SK-N-SH (cell line): ENCODE data around the gene NPAS3. TPM values are rescaled to one million over a fixed set of nuclear protein-coding genes. Genes with fewer than 3 reads are reported as not detected.

ENCODE experiments used
- CTCF ChIA-PET: fragments of 300-600, 350-600 bp; formaldehyde crosslinking; extraction: SDS; loops from one replicate; lab custom pipeline; 2021; lab: Yijun Ruan, JAX
- POLR2A ChIA-PET: fragments of 350-600 bp; sonication (Branson Sonifier 250); formaldehyde crosslinking; extraction: SDS; loops from one replicate; lab custom pipeline; 2020; ENCODE audit warnings: antibody characterized with exemption, inconsistent platforms; lab: Yijun Ruan, JAX
- DNase-seq: peaks from one replicate; pipeline ENCODE4 v3.0.0; 2012
- H2AFZ ChIP-seq: fragments of 200-600 bp; sonication (generic); 2 replicates; pipeline ENCODE4 v1.8.1; 2016; ENCODE audit warnings: antibody characterized with exemption, mild to moderate bottlenecking, low read depth
- H3F3A ChIP-seq: fragments of 200-600 bp; sonication (generic); replicated peaks from 2 replicates; pipeline ENCODE3; 2016; ENCODE audit warnings: antibody characterized with exemption, mild to moderate bottlenecking; ENCODE audit not compliant: insufficient read depth
- H3K27ac ChIP-seq, 2 experiments: fragments of 200-500 bp in 1 of 2; fragments of 200-600 bp in 1 of 2; sonication (Bioruptor generic) in 1 of 2; sonication (generic), shearing (Covaris generic) in 1 of 2; 2 replicates each; pipeline versions ENCODE4 v1.5.1 to v1.6.1; 2014 to 2016; ENCODE audit warnings: low read depth in 2 of 2, inconsistent platforms in 1 of 2, low read length in 1 of 2, mild to moderate bottlenecking in 1 of 2, mixed read lengths in 1 of 2
- H3K27me3 ChIP-seq: fragments of 200-600 bp; sonication (generic), shearing (Covaris generic); 2 replicates; pipeline ENCODE4 v1.6.1; 2016; ENCODE audit warnings: mixed run types; ENCODE audit not compliant: insufficient read depth
- H3K36me3 ChIP-seq, 2 experiments: fragments of 200-500 bp in 1 of 2; fragments of 200-600 bp in 1 of 2; sonication (Bioruptor generic) in 1 of 2; sonication (generic) in 1 of 2; replicated peaks in 1 of 2; 2 replicates each; pipeline versions ENCODE3 to v1.5.1; 2014 to 2016; ENCODE audit warnings: low read length in 1 of 2, mild to moderate bottlenecking in 1 of 2; ENCODE audit not compliant: insufficient read depth in 2 of 2, control insufficient read depth in 1 of 2
- H3K4me1 ChIP-seq, 2 experiments: fragments of 200-500 bp in 1 of 2; fragments of 200-600 bp in 1 of 2; sonication (Bioruptor generic) in 1 of 2; sonication (generic), shearing (Covaris generic) in 1 of 2; 2 replicates each; pipeline versions ENCODE4 v1.5.1 to v1.6.1; 2014 to 2016; ENCODE audit warnings: low read depth in 1 of 2, low read length in 1 of 2, mixed run types in 1 of 2; ENCODE audit not compliant: insufficient read depth in 2 of 2, control insufficient read depth in 1 of 2
- H3K4me2 ChIP-seq: fragments of 200-600 bp; sonication (generic), shearing (Covaris generic); 2 replicates; pipeline ENCODE4 v1.6.1; 2017; ENCODE audit warnings: mixed run types
- H3K4me3 ChIP-seq, 2 experiments: fragments of 200-500 bp in 1 of 2; fragments of 200-600 bp in 1 of 2; sonication (Bioruptor generic) in 1 of 2; sonication (generic), shearing (Covaris generic) in 1 of 2; 2 replicates each; pipeline versions ENCODE4 v1.5.1 to v1.8.1; 2014 to 2016; ENCODE audit warnings: low read depth in 2 of 2, inconsistent platforms in 1 of 2, low read length in 1 of 2, mild to moderate bottlenecking in 1 of 2, mixed read lengths in 1 of 2, moderate library complexity in 1 of 2
- H3K79me2 ChIP-seq: fragments of 200-600 bp; sonication (generic); 2 replicates; pipeline ENCODE4 v1.8.1; 2017; ENCODE audit warnings: mild to moderate bottlenecking; ENCODE audit not compliant: insufficient read depth
- H3K9ac ChIP-seq: fragments of 200-600 bp; sonication (generic); 2 replicates; pipeline ENCODE4 v1.6.1; 2017; ENCODE audit warnings: mixed run types
- H3K9me2 ChIP-seq: fragments of 200-600 bp; sonication (generic); 2 replicates; pipeline ENCODE4 v1.6.1; 2017; ENCODE audit warnings: mixed run types
- H3K9me3 ChIP-seq: fragments of 200-600 bp; sonication (generic); 2 replicates; pipeline ENCODE4 v1.6.1; 2017; ENCODE audit warnings: mixed run types, mild to moderate bottlenecking, moderate library complexity
- H4K20me1 ChIP-seq: fragments of 200-600 bp; sonication (generic); 2 replicates; pipeline ENCODE4 v1.6.1; 2017; ENCODE audit warnings: mild to moderate bottlenecking, mixed run types; ENCODE audit not compliant: insufficient read depth
- ELF1 ChIP-seq: IDR thresholded peaks from 2 replicates; pipeline ENCODE4 v1.4.0; 2012
- FOSL2 ChIP-seq: IDR thresholded peaks from 2 replicates; pipeline ENCODE4 v1.4.0; 2012; ENCODE audit warnings: low read depth, mild to moderate bottlenecking, moderate library complexity, borderline replicate concordance
- FOXM1 ChIP-seq: IDR thresholded peaks from 2 replicates; pipeline ENCODE4 v1.4.0; 2012; ENCODE audit warnings: low read depth, mild to moderate bottlenecking
- GATA2 ChIP-seq: sonication (generic); formaldehyde crosslinking; IDR thresholded peaks from 2 replicates; pipeline ENCODE4 v1.5.0; 2020; ENCODE audit warnings: mild to moderate bottlenecking, missing genetic modification reagents
- MEF2A ChIP-seq: IDR thresholded peaks from 2 replicates; pipeline ENCODE4 v1.4.0; 2012; ENCODE audit warnings: low read depth, borderline replicate concordance
- NFIC ChIP-seq: IDR thresholded peaks from 2 replicates; pipeline ENCODE4 v1.4.0; 2012; ENCODE audit warnings: borderline replicate concordance
- PBX3 ChIP-seq: IDR thresholded peaks from 2 replicates; pipeline ENCODE4; 2012
- POLR2AphosphoS5 ChIP-seq: IDR thresholded peaks from 2 replicates; pipeline ENCODE4 v1.6.1; 2012; ENCODE audit warnings: low read depth, low read length
- RAD21 ChIP-seq: IDR thresholded peaks from 2 replicates; pipeline ENCODE4 v1.6.1; 2012; ENCODE audit warnings: mild to moderate bottlenecking, low read length
- RCOR1 ChIP-seq: fragments of 150-350 bp; IDR thresholded peaks from 2 replicates; pipeline ENCODE4 v1.6.1; 2017; ENCODE audit warnings: antibody characterized with exemption, low read length
- RFX5 ChIP-seq: IDR thresholded peaks from 2 replicates; pipeline ENCODE4 v1.6.1; 2012; ENCODE audit warnings: mild to moderate bottlenecking, improper control_type of control experiment, low read length
- RXRA ChIP-seq: IDR thresholded peaks from 2 replicates; pipeline ENCODE4 v1.4.0; 2012; ENCODE audit warnings: low read depth, mild to moderate bottlenecking, borderline replicate concordance
- TAF1 ChIP-seq: IDR thresholded peaks from 2 replicates; pipeline ENCODE4 v1.6.1; 2012; ENCODE audit warnings: low read depth, mild to moderate bottlenecking, low read length, moderate library complexity, borderline replicate concordance
- TCF12 ChIP-seq: IDR thresholded peaks from 2 replicates; pipeline ENCODE4 v1.4.0; 2012
- WGBS: methylation state at CpG from one replicate; pipeline ENCODE4 v1.1.6; 2017; ENCODE audit warnings: low lambda C conversion rate; 5-methylcytosine and 5-hydroxymethylcytosine counted together
- polyA plus RNA-seq, 3 experiments: library from polyadenylated mRNA; depleted of rRNA; stranded (reverse); fragments of >200 nt; gene quantifications; 2 replicates each; pipeline ENCODE4 v1.2.3, GENCODE V29; 2012
- TF ChIP-seq, protein P1 (sequence below): fragments of 150-350 bp; IDR thresholded peaks from 2 replicates; pipeline ENCODE4 v1.6.1; 2017; ENCODE audit warnings: antibody characterized with exemption, low read length, low read depth, borderline replicate concordance
- TF ChIP-seq, protein P2 (sequence below): fragments of 150-350 bp; IDR thresholded peaks from 2 replicates; pipeline ENCODE4 v1.6.1; 2016; ENCODE audit warnings: mild to moderate bottlenecking, low read depth, low read length
- TF ChIP-seq, protein P3 (sequence below): fragments of 200-600 bp; sonication (generic); IDR thresholded peaks from 2 replicates; pipeline ENCODE4 v1.6.1; 2017; ENCODE audit warnings: antibody characterized with exemption, mild to moderate bottlenecking, moderate library complexity

Gene NPAS3
- polyA plus RNA-seq, 1 of the 3 experiments (the other 2 are of a cell fraction): 4.3 TPM

DNA sequence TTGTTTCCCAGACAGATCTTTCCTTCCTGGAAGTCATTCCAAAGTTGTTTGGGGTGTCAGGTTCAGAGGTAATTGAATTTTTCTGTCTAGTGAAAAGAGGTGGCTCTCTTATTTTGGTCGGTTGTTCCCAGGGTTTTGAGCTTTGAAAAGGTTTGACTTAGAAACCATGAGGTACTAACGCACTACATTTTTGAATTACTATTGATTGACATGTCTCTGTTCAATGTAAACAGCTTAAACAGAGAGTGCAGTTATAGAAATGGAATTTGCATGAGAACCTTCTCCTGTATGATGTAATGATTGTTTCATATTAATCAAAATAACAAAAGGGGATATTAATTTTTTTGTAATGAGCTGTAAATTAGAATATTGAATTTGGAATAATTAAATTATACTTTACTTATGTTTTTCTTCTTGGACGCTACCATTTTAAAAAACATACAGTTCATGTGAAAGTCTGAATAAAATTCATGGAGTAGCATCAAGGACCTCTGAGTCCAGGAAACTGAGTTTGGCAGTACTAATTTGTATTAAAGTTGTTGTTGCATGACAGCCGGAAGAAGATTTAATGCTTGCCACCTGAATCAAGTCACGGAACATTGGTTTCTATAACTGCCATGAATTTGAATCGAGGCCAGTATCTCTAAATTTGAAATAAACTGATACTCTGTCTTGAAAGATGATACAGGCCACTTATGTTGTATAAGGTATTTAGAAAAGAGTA, 41.7 kb downstream of the NPAS3 start:
- H3K27me3 ChIP-seq: no peaks in the 10 kb centered on the region
- ChIA-PET CTCF (no interaction called here), POLR2A (no interaction called here)
- no peak for DNase-seq
- WGBS: 81% methylated on average over 6 of the region's 6 CpGs
- TF ChIP-seq FOSL2 (no peak), TCF12 (no peak), POLR2AphosphoS5 (no peak), GATA2 (CRISPR knock-in tag) (no peak), RFX5 (no peak), RXRA (no peak), ELF1 (no peak), PBX3 (no peak), RCOR1 (no peak), TAF1 (no peak), NFIC (no peak), MEF2A (no peak), RAD21 (no peak), FOXM1 (no peak)
- TF ChIP-seq, protein P1, sequence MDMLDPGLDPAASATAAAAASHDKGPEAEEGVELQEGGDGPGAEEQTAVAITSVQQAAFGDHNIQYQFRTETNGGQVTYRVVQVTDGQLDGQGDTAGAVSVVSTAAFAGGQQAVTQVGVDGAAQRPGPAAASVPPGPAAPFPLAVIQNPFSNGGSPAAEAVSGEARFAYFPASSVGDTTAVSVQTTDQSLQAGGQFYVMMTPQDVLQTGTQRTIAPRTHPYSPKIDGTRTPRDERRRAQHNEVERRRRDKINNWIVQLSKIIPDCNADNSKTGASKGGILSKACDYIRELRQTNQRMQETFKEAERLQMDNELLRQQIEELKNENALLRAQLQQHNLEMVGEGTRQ: no peak
- TF ChIP-seq, protein P2, sequence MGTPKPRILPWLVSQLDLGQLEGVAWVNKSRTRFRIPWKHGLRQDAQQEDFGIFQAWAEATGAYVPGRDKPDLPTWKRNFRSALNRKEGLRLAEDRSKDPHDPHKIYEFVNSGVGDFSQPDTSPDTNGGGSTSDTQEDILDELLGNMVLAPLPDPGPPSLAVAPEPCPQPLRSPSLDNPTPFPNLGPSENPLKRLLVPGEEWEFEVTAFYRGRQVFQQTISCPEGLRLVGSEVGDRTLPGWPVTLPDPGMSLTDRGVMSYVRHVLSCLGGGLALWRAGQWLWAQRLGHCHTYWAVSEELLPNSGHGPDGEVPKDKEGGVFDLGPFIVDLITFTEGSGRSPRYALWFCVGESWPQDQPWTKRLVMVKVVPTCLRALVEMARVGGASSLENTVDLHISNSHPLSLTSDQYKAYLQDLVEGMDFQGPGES: no peak
- TF ChIP-seq, protein P3, sequence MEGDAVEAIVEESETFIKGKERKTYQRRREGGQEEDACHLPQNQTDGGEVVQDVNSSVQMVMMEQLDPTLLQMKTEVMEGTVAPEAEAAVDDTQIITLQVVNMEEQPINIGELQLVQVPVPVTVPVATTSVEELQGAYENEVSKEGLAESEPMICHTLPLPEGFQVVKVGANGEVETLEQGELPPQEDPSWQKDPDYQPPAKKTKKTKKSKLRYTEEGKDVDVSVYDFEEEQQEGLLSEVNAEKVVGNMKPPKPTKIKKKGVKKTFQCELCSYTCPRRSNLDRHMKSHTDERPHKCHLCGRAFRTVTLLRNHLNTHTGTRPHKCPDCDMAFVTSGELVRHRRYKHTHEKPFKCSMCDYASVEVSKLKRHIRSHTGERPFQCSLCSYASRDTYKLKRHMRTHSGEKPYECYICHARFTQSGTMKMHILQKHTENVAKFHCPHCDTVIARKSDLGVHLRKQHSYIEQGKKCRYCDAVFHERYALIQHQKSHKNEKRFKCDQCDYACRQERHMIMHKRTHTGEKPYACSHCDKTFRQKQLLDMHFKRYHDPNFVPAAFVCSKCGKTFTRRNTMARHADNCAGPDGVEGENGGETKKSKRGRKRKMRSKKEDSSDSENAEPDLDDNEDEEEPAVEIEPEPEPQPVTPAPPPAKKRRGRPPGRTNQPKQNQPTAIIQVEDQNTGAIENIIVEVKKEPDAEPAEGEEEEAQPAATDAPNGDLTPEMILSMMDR: no peak
- no peaks in the 10 kb centered on the region for H3F3A ChIP-seq
- H3K79me2 ChIP-seq: no peaks in the 10 kb centered on the region
- no peak overlapping the region for H3K9ac ChIP-seq
- no peak overlapping the region for H2AFZ ChIP-seq
- H3K9me3 ChIP-seq: no peaks in the 10 kb centered on the region
- no peak overlapping the region for H3K4me2 ChIP-seq
- H3K9me2 ChIP-seq: no peaks in the 10 kb centered on the region
- H3K4me1 ChIP-seq: peaks cover 0 to 3% of the 10 kb centered on the region in 2 experiments; a peak in 1 of 4 replicates
- no peak overlapping the region for H3K27ac ChIP-seq
- no peaks in the 10 kb centered on the region for H3K36me3 ChIP-seq
- no peaks in the 10 kb centered on the region for H4K20me1 ChIP-seq
- H3K4me3 ChIP-seq: no peak overlapping the region
